GM10266 (cell line): Measurements from ENCODE around the gene APBB3.

ENCODE experiments used
- DNase-seq: peaks from one replicate; pipeline ENCODE4 v3.0.0; 2012; ENCODE audit errors: extremely low spot score
- CTCF ChIP-seq: IDR thresholded peaks from 2 replicates; pipeline ENCODE4 v1.5.1; 2012; ENCODE audit warnings: mild to moderate bottlenecking, low read depth; ENCODE audit not compliant: control insufficient read depth, insufficient read depth; ENCODE audit errors: missing control alignments

APBB3 gene

GRCh38 chr5:140550147-140551079, 14.0 kb downstream of the APBB3 start:
- TF ChIP-seq CTCF: no peak
- DNase-seq: no peak

GRCh38 chr5:140549237-140550144, 14.9 kb downstream of the APBB3 start:
- DNase-seq: no peak
- no peak for TF ChIP-seq CTCF

- TF ChIP-seq CTCF: no peak
- DNase-seq: no peak
These were observed 15.6 kb downstream of the APBB3 start for GRCh38 chr5:140548791-140549190.

- DNase-seq: no peak
- no peak for TF ChIP-seq CTCF
These were observed 16.1 kb downstream of the APBB3 start for GRCh38 chr5:140548300-140548688.

GRCh38 chr5:140547508-140548299, 16.7 kb downstream of the APBB3 start, which contains the start of gene EIF4EBP3:
Gene EIF4EBP3 (plus strand): TSS chr5:140547662. CDS start chr5:140547738, 76 bp downstream.
- peak; percentile 82 for DNase-seq
- peak; percentile 28 for TF ChIP-seq CTCF

- no peak for DNase-seq
- no peak for TF ChIP-seq CTCF
These were observed 17.4 kb downstream of the APBB3 start for GRCh38 chr5:140546851-140547507.
